H1 (cell line): ENCODE measurements around the gene OXSR1. TPM values are rescaled to one million over a fixed set of nuclear protein-coding genes. Genes with fewer than 3 reads are reported as not detected.

Experiments used
- GABPA ChIP-seq: IDR thresholded peaks from 2 replicates; pipeline ENCODE4 v1.6.1; 2011; ENCODE audit warnings: mild to moderate bottlenecking, low read length, moderate library complexity, borderline replicate concordance; ENCODE audit not compliant: insufficient read depth
- SIX5 ChIP-seq: IDR thresholded peaks from 2 replicates; pipeline ENCODE4 v1.6.1; 2011; ENCODE audit warnings: mild to moderate bottlenecking, low read depth, low read length
- SUZ12 ChIP-seq: fragments of 200-600 bp; sonication (generic); IDR thresholded peaks from 2 replicates; pipeline ENCODE4 v1.6.1; 2012; ENCODE audit warnings: mild to moderate bottlenecking, inconsistent platforms, low read length, moderate library complexity, mixed read lengths
- polyA plus RNA-seq, 7 experiments: library from polyadenylated mRNA; depleted of rRNA in 3 of 7; stranded (reverse) in 5 of 7; unstranded in 2 of 7; fragments of >200 nt in 5 of 7; fragments of 200-250 nt in 2 of 7; gene quantifications; 1 replicate in 5 of 7; 2 replicates in 1 of 7; 4 replicates in 1 of 7; pipeline versions ENCODE4 v1.2.1 to v1.2.3, GENCODE V29; 2011 to 2013; ENCODE audit warnings: missing spikeins in 2 of 7, mixed read lengths in 2 of 7
- total RNA-seq: library from RNA; stranded (reverse); fragmentation: NEBNext Ultra II Directional; extraction: Animal tissue kit (Norgen Biotek cat#: 25700); gene quantifications from 2 replicates; pipeline ENCODE4 v1.2.1, GENCODE V29; 2021

Gene OXSR1
- total and polyA plus RNA-seq, 2 of the 8 experiments (the other 6 are each of a cell fraction or from before 2014, with no cell fraction given) = 25.1 to 47.0 TPM

DNA sequence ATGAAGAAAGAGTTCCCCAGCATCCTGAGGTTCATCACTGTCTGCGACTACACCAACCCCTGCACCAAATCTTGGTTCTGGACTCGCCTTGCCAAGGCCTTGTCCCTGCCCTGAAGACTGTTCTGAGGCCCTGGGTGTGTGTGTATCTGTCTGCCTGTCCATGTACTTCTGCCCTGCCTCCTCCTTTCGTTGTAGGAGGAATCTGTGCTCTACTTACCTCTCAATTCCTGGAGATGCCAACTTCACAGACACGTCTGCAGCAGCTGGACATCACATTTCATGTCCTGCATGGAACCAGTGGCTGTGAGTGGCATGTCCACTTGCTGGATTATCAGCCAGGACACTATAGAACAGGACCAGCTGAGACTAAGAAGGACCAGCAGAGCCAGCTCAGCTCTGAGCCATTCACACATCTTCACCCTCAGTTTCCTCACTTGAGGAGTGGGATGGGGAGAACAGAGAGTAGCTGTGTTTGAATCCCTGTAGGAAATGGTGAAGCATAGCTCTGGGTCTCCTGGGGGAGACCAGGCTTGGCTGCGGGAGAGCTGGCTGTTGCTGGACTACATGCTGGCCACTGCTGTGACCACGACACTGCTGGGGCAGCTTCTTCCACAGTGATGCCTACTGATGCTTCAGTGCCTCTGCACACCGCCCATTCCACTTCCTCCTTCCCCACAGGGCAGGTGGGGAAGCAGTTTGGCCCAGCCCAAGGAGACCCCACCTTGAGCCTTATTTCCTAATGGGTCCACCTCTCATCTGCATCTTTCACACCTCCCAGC, 24.0 kb upstream of the OXSR1 start (continued):
- TF ChIP-seq GABPA = no peak
- no peak for TF ChIP-seq SUZ12
- TF ChIP-seq SIX5 = no peak
